GM12874 (cell line): ENCODE measurements around the gene PHF2.

Source experiments
- TF ChIP-seq, protein P1 (sequence below): IDR thresholded peaks from 2 replicates; pipeline ENCODE4 v1.5.1; 2011; ENCODE audit warnings: low read depth, mild to moderate bottlenecking, control low read depth, low read length, moderate library complexity; ENCODE audit not compliant: insufficient read depth

PHF2 gene

DNA sequence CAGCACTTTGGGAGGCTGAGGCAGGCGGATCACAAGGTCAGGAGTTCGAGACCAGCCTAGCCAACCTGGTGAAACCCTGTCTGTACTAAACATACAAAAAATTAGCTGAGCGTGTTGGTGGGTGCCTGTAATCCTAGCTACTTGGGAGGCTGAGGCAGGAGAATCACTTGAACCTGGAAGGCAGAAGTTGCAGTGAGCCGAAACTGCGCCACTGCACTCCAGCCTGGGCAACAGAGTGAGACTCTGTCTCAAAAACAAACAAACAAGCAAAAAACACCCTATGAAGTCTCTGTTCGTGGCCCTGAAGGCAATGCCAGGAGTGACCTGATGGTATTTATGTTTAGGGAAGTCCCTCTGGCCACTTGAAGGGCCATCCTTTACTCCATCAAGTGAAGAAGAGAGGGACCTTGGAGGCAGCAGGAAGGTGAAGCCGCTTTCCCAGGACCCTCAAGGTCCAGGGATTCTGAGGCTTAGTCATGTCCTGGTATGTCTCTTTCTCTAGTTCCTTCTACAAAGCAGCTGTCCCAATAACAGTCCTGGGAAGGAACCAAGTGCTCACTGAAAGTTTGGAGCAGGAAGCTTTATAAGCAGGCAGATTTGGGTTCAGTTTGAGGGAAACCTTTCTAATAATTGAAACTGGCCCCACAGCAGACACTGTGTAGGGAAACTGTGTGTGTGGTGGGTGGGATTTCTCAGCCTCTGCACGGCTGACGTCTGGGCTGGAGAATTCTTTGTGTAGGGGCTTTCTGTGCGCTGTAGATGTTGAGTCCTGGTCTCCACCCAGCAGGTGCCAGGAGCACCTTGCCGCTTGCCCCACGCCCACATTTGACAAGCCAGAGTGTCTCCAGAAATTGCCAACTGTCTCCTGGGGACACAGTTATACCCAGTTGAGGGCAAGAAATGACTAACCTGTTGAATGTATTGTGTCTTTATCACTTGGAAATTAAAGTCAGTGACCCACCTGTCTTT is 12.5 kb downstream of the PHF2 start:
- TF ChIP-seq, protein P1, sequence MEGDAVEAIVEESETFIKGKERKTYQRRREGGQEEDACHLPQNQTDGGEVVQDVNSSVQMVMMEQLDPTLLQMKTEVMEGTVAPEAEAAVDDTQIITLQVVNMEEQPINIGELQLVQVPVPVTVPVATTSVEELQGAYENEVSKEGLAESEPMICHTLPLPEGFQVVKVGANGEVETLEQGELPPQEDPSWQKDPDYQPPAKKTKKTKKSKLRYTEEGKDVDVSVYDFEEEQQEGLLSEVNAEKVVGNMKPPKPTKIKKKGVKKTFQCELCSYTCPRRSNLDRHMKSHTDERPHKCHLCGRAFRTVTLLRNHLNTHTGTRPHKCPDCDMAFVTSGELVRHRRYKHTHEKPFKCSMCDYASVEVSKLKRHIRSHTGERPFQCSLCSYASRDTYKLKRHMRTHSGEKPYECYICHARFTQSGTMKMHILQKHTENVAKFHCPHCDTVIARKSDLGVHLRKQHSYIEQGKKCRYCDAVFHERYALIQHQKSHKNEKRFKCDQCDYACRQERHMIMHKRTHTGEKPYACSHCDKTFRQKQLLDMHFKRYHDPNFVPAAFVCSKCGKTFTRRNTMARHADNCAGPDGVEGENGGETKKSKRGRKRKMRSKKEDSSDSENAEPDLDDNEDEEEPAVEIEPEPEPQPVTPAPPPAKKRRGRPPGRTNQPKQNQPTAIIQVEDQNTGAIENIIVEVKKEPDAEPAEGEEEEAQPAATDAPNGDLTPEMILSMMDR = no peak

DNA sequence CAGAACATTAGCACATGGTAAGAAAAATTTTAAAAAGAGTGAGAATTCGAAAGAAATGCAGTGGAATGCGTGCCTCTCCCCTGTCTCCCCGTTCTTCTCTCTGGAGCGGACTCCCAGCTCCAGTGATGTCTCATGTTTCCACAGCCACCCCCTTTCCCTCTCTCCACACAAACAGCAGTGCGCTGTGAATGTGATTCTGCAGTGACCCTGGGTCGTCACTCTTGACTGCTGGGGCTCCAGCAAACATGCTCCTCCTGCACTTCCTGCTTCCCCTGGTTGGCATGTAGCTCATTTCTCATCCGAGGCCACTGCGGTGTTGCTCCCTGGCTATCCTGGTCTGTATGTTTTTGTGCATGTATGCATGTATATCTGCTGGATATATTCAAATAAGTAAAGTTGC is 13.3 kb downstream of the PHF2 start:
- TF ChIP-seq, protein P1 = no peak

DNA sequence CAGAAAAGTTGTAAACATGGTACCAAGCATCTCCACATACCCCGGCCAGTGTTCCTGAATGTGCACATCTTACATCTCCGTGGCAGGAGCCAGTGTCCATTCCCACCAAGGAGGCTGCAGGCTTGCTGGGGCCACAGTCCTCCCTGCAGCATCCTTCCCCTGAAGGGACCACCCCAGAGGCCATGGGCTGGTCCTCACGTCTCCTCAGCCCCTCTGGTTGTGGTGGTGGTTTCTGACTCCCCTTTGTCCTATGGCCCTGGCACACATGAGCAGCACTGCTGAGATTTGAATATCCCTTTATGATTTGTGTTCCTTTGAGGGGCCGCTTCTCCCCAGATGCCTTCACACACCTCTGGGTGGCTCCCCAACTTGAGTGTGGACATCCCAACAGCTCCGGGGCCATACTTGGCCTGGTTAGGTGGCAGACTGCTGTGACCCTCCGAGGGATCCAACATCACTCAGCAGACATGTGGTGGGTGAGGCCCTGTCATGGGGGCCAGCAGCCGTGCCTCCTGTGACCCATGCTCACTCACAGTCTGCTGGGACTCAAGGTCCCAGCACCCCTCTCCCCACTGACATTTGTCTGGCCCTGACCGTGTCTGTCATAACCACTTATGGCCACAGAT is 14.3 kb downstream of the PHF2 start:
- TF ChIP-seq, protein P1 = no peak

DNA sequence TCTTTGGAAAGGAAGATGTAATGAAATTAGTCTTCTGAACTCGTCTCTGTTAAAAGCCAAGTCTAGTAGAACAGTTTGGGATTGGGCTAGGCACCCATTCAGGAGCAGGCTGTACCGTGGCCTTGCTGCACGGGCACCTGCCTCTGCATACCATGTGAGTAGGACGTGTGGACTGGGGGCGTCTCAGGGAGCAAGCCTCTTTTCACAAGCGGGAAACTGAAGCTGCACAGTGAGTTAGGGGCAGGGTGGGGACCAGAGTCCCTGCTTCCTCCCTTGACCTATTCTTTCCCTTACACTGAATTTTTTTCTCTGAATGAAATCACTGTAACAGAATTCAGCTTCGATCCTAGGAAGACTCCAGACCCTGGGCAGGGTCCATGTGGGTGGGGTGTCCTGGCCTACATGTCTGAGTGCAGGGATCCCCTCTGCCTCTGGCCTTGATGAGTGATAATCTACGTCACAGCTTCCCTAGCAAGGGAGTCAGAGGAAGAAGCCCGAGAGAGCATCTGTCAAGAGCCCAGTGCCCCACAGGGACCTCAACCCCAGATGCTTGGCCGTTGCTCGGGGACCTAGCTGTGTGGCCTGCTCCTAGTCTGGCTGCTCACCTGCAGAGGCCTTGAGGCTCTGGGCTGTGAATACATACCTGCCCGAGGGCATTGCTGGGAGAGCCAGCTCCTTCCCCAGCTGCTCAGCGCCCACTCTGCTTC is 15.1 kb downstream of the PHF2 start:
- TF ChIP-seq, protein P1 = no peak

DNA sequence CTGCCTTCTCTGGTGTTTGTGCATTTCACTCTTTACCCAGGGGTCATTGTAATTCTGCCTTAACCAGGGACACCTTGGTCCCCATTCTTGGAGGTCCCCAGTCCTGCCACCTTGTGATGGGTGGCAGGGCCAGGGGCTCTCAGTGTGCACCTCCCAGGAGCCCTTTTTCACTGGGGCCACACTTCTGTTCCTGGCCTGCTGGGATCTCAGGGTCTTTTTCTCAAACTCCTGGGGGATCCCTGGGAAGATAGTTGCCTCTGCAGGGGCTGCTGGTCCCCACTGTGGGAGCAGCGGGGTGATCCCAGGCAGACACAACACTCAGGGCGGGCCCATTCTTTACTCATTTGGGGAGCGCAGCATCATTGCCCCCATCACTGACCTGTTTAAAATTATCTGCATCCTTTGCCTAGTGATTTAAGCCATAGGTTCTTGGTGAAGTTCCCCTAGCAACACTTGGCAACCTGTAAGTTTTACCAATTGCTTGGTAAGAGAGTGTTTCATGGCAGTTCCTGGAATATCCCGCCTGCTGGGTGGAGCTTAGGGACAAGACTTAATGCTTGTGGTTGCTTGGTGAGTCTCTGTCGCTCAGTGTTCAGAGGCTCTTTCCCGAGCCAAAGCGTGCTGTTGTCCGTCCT is 15.7 kb downstream of the PHF2 start:
- TF ChIP-seq, protein P1 = no peak

DNA sequence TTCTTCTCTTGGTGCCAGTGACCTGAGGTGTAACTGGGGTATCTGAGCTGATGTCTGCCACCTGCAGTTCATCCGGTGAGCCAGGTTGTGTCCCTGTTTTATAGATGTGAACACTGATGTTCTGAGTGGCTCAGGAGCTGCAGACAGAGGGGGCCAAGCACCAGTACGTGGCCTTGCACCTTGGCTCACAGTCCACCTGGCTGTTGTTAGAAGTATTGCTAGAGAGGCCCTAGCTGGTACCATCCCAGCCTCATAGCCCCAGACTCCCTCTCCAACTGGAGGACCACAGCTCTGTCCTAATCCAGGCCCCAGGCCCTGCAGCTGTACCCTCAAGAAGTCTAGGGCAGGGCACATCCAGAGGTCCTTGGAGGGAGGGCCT is 16.2 kb downstream of the PHF2 start:
- TF ChIP-seq, protein P1 = no peak
